GM19438 (cell line): ENCODE results near the gene UBA1.

Source experiments
- ATAC-seq: cut with Tn5 transposase; IDR thresholded peaks from one replicate; pipeline ENCODE4 v1.9.1; 2021; ENCODE audit warnings: low read depth; ENCODE audit not compliant: unreplicated experiment

UBA1 gene

DNA sequence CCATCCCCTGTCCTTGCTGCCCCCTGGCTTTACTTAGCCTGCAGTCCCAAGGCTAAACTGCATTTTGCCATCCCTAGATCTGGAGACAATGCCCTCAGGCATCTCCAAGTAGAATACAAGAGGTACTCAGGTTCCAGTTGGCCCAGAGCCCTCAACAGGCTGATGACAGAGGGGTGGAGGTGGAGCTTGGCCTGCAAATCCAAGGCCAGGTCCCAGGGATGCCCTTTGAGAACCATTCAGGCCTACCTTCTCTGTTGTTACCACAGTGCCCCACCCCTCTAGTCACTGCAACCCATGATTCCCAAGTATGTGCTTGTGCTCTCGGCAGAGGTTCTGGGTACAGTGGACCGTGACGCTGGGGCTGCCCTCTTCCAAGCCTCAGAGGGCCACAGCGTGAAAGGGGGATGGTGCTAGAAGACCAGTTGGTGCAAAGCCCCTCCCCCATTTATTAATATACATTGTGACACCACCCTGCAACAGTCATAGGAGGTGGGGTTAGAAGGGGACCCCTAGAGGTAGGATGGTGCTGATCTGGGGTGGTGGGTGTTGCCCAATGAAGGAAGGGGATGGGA lies 6.4 kb upstream of the UBA1 start:
- no peak for ATAC-seq

DNA sequence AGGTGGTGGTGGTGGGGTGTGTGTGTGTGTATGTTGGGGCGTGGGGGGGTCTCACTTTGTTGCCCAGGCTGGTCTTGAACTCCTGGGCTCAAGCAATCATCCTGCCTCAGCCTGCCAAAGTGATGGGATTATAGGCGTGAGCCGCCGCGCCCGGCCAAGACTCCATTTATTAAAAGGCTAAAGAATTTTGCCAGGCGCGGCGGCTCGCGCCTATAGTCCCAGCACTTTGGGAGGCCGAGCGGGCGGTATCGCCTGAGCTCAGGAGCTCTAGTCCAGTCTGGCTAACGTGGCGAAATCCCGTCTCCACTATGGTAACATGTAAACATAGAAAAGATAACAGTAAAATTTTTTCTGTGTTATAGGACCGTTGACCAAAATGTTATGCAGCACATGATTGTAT lies 3.7 kb upstream of the UBA1 start:
- no peak for ATAC-seq

DNA sequence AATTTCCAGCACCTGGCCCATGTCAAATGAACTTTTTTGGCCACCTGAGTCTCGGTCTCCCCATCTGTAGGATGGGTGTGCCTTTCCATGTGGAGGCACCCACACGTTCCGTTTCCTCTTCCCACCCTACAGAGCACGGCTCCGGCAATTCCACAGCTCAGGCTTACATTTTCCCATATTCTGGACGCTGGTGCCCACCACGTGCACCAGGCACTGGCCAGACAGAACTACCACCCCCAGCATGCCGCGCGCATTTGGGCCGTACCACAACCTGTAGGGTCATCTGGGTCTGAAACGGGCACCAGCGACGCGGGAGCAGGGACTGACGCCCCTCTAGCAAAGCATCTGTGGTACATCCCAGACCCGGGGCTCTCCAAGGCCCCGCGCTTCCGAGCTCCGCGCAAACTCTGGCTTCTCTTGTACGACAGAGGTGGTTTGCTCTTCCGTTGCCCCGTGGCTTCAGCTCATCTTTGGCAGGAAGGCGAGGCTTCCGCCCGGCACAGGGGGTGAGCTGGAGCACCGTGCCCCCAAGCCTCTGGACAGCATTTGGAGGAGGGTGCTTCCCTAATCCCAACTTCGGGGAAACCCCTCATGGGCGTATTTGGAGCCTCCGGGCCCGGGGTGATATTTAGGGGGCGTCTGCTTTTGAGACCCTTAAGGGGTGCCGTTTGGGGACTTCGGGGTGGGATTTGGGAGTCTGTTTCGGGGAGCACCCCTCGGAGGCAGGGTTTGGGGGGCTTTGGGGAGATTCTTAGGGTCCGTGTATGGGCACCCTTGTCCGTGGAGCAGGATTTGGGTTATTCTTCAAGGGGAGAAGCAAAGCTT lies 3.0 kb upstream of the UBA1 start:
- ATAC-seq, result peak; percentile 32

DNA sequence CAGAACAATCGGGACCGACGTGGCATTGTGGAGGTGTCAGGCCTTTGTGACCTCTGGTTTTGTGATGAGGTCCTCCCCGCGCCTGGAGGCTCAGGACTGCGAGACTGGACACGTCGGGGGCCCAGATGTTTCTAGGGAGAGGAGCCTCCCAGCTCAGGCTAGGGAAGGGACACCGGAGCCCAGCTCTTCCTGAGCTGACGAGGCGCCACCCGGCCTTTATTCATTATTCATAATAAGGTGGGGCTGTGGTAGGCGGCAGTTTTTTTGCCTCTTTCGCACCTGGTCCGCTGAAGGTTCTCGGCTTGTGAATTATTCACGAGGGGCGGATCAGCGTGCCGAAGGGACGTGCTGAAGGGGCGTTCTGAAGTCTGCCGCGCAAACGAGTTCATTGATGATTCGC lies 2.3 kb upstream of the UBA1 start:
- no peak for ATAC-seq

DNA sequence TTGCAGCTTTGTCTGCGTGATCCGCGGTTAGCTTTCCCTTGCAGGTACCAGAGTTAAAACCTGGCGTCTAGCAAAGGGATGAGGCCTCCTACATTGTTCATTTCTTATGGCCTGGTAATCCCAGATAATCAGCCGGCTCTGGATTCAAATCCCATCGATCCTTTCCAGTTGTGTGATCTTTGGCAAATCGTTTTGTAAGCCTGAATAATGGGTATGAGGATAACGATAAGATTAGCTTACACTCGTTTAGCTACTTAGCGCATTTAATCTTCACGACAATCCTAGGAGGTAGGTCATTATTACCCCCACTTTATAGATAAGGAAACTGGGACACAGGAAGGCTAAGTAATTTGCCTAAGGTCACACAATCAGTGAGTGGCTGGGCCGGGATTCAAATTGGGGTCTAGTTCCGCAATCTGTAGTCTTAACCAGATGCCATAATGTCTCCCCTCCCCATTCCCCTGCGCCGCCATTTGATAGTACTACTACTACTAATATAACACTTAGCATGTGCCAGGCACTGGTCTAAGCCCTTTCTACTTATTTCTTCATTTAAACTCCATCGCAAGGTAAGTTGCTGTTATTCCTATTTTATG lies 1.7 kb upstream of the UBA1 start:
- no peak for ATAC-seq

- no peak for ATAC-seq
Measured at GRCh38 chrX:47194194-47194787, 662 bp downstream of the UBA1 start.

DNA sequence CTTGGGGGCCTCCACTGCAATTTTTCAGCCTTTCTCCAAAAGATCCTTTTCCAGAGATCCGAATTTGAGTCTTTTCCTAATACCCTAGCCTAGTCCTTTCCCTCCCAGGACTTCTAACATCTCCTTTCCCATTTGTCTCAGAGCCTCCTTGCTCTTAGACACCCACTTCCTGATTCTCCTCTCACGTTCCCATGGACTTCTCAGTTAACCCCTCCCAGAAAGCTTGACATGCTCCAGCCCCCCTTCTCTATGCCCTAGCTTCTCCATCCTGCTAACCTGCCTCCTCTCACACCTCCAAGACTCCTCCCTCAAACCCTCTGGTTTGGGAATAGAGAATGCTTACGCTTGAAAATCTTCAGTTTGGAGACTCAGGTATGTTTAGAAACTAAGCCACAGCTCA lies 2.5 kb downstream of the UBA1 start:
- ATAC-seq, result no peak

- no peak for ATAC-seq
Measured at GRCh38 chrX:47197526-47197925, 3.9 kb downstream of the UBA1 start.

GRCh38 chrX:47198026-47198686 lies 4.5 kb downstream of the UBA1 start:
- no peak for ATAC-seq

DNA sequence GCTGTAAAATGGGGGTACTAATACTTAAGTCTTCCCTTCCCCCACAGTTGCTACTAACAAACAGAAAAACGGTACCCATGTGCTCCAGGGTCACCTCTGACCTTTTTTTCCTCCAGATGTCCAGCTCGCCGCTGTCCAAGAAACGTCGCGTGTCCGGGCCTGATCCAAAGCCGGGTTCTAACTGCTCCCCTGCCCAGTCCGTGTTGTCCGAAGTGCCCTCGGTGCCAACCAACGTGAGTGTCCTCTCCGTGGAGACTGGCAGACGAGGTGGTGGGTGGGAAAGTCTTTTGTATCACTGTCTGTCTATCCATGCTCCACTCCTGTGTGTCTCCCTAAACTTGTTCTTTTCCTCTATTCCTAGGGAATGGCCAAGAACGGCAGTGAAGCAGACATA lies 5.1 kb downstream of the UBA1 start:
- no peak for ATAC-seq

- no peak for ATAC-seq
Measured at GRCh38 chrX:47199286-47199685, 5.7 kb downstream of the UBA1 start.

DNA sequence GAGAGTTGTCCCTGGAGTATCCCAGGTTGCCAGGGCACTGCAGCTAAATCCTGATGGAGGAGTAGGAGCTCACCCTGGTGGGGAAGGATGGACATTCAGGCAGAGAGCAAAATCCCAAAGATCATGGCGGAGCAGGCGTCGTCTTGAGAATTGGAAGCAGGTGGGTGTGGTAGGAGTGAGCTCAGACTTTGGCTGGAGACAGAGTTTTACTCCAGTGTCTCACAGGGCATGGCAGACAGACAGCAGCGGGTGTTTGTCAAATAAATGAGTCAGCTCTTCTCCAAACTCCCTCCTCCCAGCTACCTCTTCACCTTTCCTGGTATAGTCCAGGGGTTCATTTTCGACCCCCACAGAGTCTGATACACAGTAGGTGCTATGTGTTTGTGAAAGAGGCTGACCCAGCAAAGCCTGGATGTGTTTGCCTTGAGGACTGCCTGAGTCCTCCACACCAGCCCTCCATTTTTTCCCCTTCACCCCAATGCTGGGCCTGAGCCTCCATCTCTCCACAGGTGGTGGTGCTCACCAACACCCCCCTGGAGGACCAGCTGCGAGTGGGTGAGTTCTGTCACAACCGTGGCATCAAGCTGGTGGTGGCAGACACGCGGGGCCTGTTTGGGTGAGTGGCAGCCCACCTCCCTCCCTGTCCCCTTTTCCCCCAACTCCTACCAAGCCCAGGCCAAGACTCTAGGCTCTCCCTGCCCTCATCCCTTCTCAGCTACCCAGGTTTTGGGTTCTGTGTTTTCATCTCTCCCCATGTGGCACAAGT lies 6.9 kb downstream of the UBA1 start:
- ATAC-seq, result no peak

DNA sequence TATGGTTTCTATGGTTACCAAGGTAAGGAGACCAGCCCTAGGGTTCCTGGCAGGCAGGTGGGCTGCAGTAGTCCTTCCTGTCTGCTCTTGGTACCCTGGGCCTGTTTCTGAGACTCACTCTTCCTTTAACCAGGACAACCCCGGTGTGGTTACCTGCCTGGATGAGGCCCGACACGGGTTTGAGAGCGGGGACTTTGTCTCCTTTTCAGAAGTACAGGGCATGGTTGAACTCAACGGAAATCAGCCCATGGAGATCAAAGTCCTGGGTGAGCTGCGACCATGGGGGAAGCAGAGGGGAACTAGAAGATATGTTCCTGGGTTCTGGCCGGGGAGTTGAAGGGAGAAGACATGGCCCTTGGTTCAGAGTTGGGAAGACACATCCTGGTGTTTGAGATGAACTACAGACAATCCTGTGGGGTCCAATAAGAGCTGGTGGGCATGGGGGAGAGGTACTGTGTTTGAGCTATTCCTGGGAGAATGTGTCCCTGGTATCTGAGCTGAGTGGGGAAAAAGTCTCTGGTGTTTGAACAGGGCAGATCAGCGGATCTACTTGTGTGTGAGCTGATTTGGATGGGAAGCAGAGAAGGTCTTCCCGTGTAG lies 7.8 kb downstream of the UBA1 start:
- ATAC-seq, result no peak

DNA sequence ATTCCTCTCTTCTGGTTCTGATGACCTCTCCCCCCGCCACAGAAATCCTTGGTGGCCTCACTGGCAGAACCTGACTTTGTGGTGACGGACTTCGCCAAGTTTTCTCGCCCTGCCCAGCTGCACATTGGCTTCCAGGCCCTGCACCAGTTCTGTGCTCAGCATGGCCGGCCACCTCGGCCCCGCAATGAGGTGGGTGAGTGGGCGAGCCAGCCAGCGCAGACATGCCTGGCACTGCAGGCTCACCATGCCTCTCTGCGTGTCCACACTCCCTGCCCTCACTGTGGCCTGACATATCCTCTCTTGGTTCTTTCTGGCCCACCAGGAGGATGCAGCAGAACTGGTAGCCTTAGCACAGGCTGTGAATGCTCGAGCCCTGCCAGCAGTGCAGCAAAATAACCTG lies 8.7 kb downstream of the UBA1 start:
- no peak for ATAC-seq

DNA sequence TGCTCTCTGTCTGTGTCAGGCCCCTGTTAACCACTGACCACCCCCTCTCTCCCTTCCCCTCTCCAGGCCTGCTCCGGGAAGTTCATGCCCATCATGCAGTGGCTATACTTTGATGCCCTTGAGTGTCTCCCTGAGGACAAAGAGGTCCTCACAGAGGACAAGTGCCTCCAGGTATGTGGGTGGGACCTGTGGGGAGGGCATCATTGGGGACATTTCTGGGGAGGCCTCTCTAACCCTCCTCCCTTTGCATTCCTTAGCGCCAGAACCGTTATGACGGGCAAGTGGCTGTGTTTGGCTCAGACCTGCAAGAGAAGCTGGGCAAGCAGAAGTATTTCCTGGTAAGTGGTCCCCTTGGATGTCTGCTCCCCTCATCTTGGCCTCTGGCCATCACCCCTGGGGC lies 9.2 kb downstream of the UBA1 start:
- ATAC-seq, result no peak

GRCh38 chrX:47204970-47205369 lies 11.3 kb downstream of the UBA1 start:
- ATAC-seq, result no peak

DNA sequence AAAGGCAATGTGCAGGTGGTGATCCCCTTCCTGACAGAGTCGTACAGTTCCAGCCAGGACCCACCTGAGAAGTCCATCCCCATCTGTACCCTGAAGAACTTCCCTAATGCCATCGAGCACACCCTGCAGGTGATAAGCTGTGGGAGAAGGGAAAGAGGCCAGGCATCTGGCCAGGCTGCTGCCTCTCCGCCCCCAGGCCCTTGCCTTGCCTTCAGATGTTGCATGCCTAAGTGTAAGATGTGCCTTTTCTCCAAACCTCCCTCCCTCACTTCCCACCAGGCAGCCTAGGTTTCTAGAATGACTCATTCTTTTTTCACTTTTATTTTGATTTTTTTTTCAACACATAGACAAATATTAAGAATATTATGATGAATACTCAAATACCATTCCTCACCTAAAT lies 12.7 kb downstream of the UBA1 start:
- ATAC-seq, result no peak

DNA sequence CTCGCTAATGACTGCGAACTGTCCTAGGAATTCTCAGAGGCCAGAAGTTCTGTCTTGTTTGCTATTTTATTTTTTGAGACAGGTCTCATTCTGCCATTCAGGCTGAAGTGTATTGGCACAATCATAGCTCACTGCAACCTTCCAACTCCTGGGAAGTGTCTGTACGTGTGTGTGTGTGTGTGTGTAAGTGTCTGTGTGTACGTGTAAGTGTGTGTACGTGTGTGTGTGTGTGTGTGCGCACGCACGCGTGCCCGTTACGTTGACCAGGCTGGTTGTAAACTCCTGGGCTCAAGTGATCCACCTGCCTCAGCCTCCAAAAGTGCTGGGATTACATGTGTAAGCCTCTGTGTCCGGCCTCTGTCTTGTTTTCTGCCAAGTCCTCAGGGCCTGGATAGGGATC lies 14.5 kb downstream of the UBA1 start:
- ATAC-seq, result no peak

DNA sequence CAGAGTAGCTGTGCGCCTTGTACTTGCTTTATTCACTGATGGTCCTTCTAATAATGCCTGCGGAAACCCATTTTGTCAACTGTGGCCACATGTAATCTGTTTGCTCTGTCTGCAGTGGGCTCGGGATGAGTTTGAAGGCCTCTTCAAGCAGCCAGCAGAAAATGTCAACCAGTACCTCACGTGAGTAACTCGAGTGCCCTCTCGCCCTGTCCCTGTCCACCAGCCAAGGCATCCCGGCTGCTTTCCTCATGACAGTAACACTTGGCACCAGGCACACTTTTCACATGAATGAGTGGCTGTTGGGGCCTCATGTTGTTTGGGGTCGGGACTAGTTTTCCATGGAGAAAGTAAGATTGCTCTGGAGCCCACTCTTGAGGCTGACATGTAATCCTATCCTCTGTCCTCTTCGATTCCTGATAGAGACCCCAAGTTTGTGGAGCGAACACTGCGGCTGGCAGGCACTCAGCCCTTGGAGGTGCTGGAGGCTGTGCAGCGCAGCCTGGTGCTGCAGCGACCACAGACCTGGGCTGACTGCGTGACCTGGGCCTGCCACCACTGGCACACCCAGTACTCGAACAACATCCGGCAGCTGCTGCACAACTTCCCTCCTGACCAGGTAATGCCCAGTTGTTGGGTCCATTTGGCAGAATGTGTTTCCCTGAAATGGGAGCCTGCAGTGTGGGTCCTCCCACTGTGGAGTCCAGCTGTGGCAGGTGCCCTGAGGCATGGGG lies 16.0 kb downstream of the UBA1 start:
- ATAC-seq, result no peak
